GM18907 (cell line): ENCODE measurements around the gene PLA2G2F.

Source experiments
- ATAC-seq: cut with Tn5 transposase; IDR thresholded peaks from one replicate; pipeline ENCODE4 v1.9.1; 2021; ENCODE audit warnings: mild to moderate bottlenecking, moderate library complexity; ENCODE audit not compliant: unreplicated experiment

PLA2G2F gene

GRCh38 chr1:20142001-20142710 is 3.0 kb downstream of the PLA2G2F start:
- ATAC-seq = no peak

GRCh38 chr1:20143318-20143717 is 4.2 kb downstream of the PLA2G2F start:
- ATAC-seq = no peak

GRCh38 chr1:20143734-20144565 is 4.8 kb downstream of the PLA2G2F start:
- ATAC-seq = no peak

- no peak for ATAC-seq
Measured at GRCh38 chr1:20147846-20148570, 8.9 kb downstream of the PLA2G2F start.

GRCh38 chr1:20148571-20149500 is 9.7 kb downstream of the PLA2G2F start:
- no peak for ATAC-seq

- ATAC-seq = no peak
Measured at GRCh38 chr1:20149601-20150325, 10.6 kb downstream of the PLA2G2F start.

GRCh38 chr1:20150326-20150705 is 11.2 kb downstream of the PLA2G2F start:
- no peak for ATAC-seq

- ATAC-seq = no peak
Measured at GRCh38 chr1:20150969-20151368, 11.8 kb downstream of the PLA2G2F start.

- peak; percentile 82 for ATAC-seq
Measured at GRCh38 chr1:20151906-20152598, 12.9 kb downstream of the PLA2G2F start.

- ATAC-seq = no peak
Measured at GRCh38 chr1:20152599-20152930, 13.4 kb downstream of the PLA2G2F start.

GRCh38 chr1:20153000-20153418 is 13.9 kb downstream of the PLA2G2F start:
- no peak for ATAC-seq

- ATAC-seq = no peak
Measured at GRCh38 chr1:20154301-20154831, 15.2 kb downstream of the PLA2G2F start.

GRCh38 chr1:20158358-20159070 is 19.4 kb downstream of the PLA2G2F start:
- ATAC-seq = no peak

GRCh38 chr1:20160034-20160433 is 20.9 kb downstream of the PLA2G2F start:
- ATAC-seq = no peak

GRCh38 chr1:20164694-20165202 is 25.6 kb downstream of the PLA2G2F start:
- ATAC-seq = no peak

GRCh38 chr1:20165522-20165951 is 26.4 kb downstream of the PLA2G2F start:
- ATAC-seq = no peak

- no peak for ATAC-seq
Measured at GRCh38 chr1:20166051-20166450, 26.9 kb downstream of the PLA2G2F start.

- no peak for ATAC-seq
Measured at GRCh38 chr1:20167126-20167525, 28.0 kb downstream of the PLA2G2F start.
